Uterus (tissue), 4 donors: Measurements from ENCODE around the gene ACAP2. TPM values are rescaled to one million over a fixed set of nuclear protein-coding genes. Genes with fewer than 3 reads are reported as not detected.
"Not testable (repeated sequence)": the region's sequence is repeated elsewhere in the genome, so short reads cannot be mapped to it uniquely, and the experiment has no call there.

Experiments used
- DNase-seq, 2 donors: peaks; one replicate each; pipeline ENCODE4 v3.0.0-alpha.2; 2019 to 2020
- H3K27ac ChIP-seq, 2 donors: fragments of 200-600 bp; sonication (generic); 1 replicate in 1 of 2; 2 replicates in 1 of 2; pipeline ENCODE4 v1.5.1; 2016 to 2018
- H3K27me3 ChIP-seq, 2 donors: fragments of 200-600 bp; sonication (generic); one replicate each; pipeline ENCODE4 v1.5.1; 2018 to 2019; ENCODE audit warnings: control low read depth in 1 of 2
- H3K36me3 ChIP-seq, 2 donors: fragments of 200-600 bp; sonication (generic); one replicate each; pipeline ENCODE4 v1.5.1; 2019; ENCODE audit warnings: control low read depth in 1 of 2
- H3K4me1 ChIP-seq, 2 donors: fragments of 200-600 bp; sonication (generic); one replicate each; pipeline ENCODE4 v1.5.1; 2018 to 2019; ENCODE audit warnings: control low read depth in 1 of 2
- H3K4me3 ChIP-seq, 2 donors: fragments of 200-600 bp; sonication (generic); 1 replicate in 1 of 2; 2 replicates in 1 of 2; pipeline ENCODE4 v1.5.1; 2018 to 2019; ENCODE audit warnings: mild to moderate bottlenecking in 1 of 2
- H3K9me3 ChIP-seq, 2 donors: fragments of 200-600 bp; sonication (generic); one replicate each; pipeline ENCODE4 v1.5.1; 2019; ENCODE audit warnings: control low read depth in 1 of 2
- CTCF ChIP-seq, 4 experiments: fragments of 200-600 bp in 2 of 4; fragments of 450-650 bp in 2 of 4; sonication (generic) in 2 of 4; IDR thresholded peaks; one replicate each; pipeline ENCODE4 v1.5.1; 2016 to 2019; ENCODE audit warnings: antibody characterized with exemption in 4 of 4, mild to moderate bottlenecking in 2 of 4, moderate library complexity in 1 of 4
- POLR2A ChIP-seq, 2 donors: fragments of 450-650 bp; IDR thresholded peaks; one replicate each; pipeline ENCODE4 v1.6.1; 2016; ENCODE audit warnings: antibody characterized with exemption in 2 of 2, mild to moderate bottlenecking in 1 of 2, moderate library complexity in 1 of 2
- intact Hi-C: fragments of 100-400 bp; cut with DNase I; formaldehyde crosslinking; loops from one replicate; pipeline ENCODE4 v1.15.1; 2023; ENCODE audit warnings: low total_unique reads
- total RNA-seq, 4 donors: library from RNA; depleted of rRNA in 3 of 4; stranded (reverse); fragments of >200 nt in 3 of 4; gene quantifications; one replicate each; pipeline versions ENCODE4 v1.1.0 to v1.2.4, GENCODE V29; 2014 to 2023
- donor health status: DM: yes; HTN: yes; CAD: no.

The ACAP2 gene
- total RNA-seq, 4 donors from 2014 or later = 40.3 to 140 (median 68.6) TPM

GRCh38 chr3:195467641-195468390 is 25.0 kb upstream of the ACAP2 start:
- no peaks in the 10 kb centered on the region for H3K36me3 ChIP-seq
- H3K4me1 ChIP-seq = no peaks in the 10 kb centered on the region
- no peak for TF ChIP-seq POLR2A (IDR thresholded peaks at IDR 0.05)
- TF ChIP-seq CTCF (IDR thresholded peaks at IDR 0.05) = no peak
- no peak for DNase-seq
- no peaks in the 10 kb centered on the region for H3K9me3 ChIP-seq
- intact Hi-C loops = no loop called here
- no peaks in the 10 kb centered on the region for H3K27me3 ChIP-seq
- no peak overlapping the region for H3K4me3 ChIP-seq
- H3K27ac ChIP-seq = no peak overlapping the region

- no peaks in the 10 kb centered on the region for H3K9me3 ChIP-seq
- no peaks in the 10 kb centered on the region for H3K27me3 ChIP-seq
- H3K4me3 ChIP-seq = no peak overlapping the region
- TF ChIP-seq POLR2A (IDR thresholded peaks at IDR 0.05) (no peak), CTCF (IDR thresholded peaks at IDR 0.05) (no peak)
- no peaks in the 10 kb centered on the region for H3K36me3 ChIP-seq
- intact Hi-C loops = no loop called here
- H3K27ac ChIP-seq = no peak overlapping the region
- H3K4me1 ChIP-seq = no peaks in the 10 kb centered on the region
- DNase-seq = no peak
Measured at GRCh38 chr3:195466251-195466650, 23.4 kb upstream of the ACAP2 start.

GRCh38 chr3:195462922-195463321 is 20.1 kb upstream of the ACAP2 start:
- H3K4me1 ChIP-seq, H3K4me3 ChIP-seq, H3K27me3 ChIP-seq, DNase-seq, H3K9me3 ChIP-seq, intact Hi-C loops, H3K36me3 ChIP-seq, H3K27ac ChIP-seq: not testable (repeated sequence)

- intact Hi-C loops = no loop called here
- no peak for TF ChIP-seq CTCF (IDR thresholded peaks at IDR 0.05)
- no peak for TF ChIP-seq POLR2A (IDR thresholded peaks at IDR 0.05)
- H3K4me3 ChIP-seq = no peak overlapping the region
- no peaks in the 10 kb centered on the region for H3K4me1 ChIP-seq
- no peaks in the 10 kb centered on the region for H3K27me3 ChIP-seq
- H3K27ac ChIP-seq = no peak overlapping the region
- no peaks in the 10 kb centered on the region for H3K9me3 ChIP-seq
- H3K36me3 ChIP-seq = no peaks in the 10 kb centered on the region
- DNase-seq = no peak
Measured at GRCh38 chr3:195462308-195462610, 19.4 kb upstream of the ACAP2 start.

- Histone ChIP-seq H3K4me3 (no peak overlapping the region), H3K4me1 (no peaks in the 10 kb centered on the region), H3K9me3 (no peaks in the 10 kb centered on the region), H3K27ac (no peak overlapping the region), H3K36me3 (no peaks in the 10 kb centered on the region), H3K27me3 (no peaks in the 10 kb centered on the region)
- TF ChIP-seq POLR2A (IDR thresholded peaks at IDR 0.05) (no peak), CTCF (IDR thresholded peaks at IDR 0.05) (no peak)
- intact Hi-C loops = no loop called here
- no peak for DNase-seq
Measured at GRCh38 chr3:195461594-195462307, 18.9 kb upstream of the ACAP2 start.
